NCI-H1417 treated with DMSO at 0.1 percent for 48 hours (cell line): ENCODE measurements around the gene SLC2A3.
"Not testable (repeated sequence)": the region's sequence is repeated elsewhere in the genome, so short reads cannot be mapped to it uniquely, and the experiment has no call there.

Source experiments
- DNase-seq: peaks from one replicate; lab custom pipeline; 2025; lab: John Stamatoyannopoulos, UW

Gene SLC2A3

GRCh38 chr12:7935590-7936581, at the start of gene SLC2A3:
SLC2A3 (minus strand) TSS chr12:7936187; CDS start chr12:7936034, 153 bp downstream.
- no peak for DNase-seq

- no peak for DNase-seq
Measured at GRCh38 chr12:7984900-7985299, 48.9 kb upstream of the SLC2A3 start.

- DNase-seq = not testable (repeated sequence)
Measured at GRCh38 chr12:7983460-7983859, 47.5 kb upstream of the SLC2A3 start.

GRCh38 chr12:7983019-7983418, 47.0 kb upstream of the SLC2A3 start:
- DNase-seq = not testable (repeated sequence)

- DNase-seq = not testable (repeated sequence)
Measured at GRCh38 chr12:7982332-7982735, 46.3 kb upstream of the SLC2A3 start.

- no peak for DNase-seq
Measured at GRCh38 chr12:7981446-7981845, 45.5 kb upstream of the SLC2A3 start.

- not testable (repeated sequence) for DNase-seq
Measured at GRCh38 chr12:7977351-7978124, 41.6 kb upstream of the SLC2A3 start.

- DNase-seq = no peak
Measured at GRCh38 chr12:7973457-7973825, 37.5 kb upstream of the SLC2A3 start.

- no peak for DNase-seq
Measured at GRCh38 chr12:7972734-7973456, 36.9 kb upstream of the SLC2A3 start.

- not testable (repeated sequence) for DNase-seq
Measured at GRCh38 chr12:7972269-7972668, 36.3 kb upstream of the SLC2A3 start.

GRCh38 chr12:7971765-7972164, 35.8 kb upstream of the SLC2A3 start:
- not testable (repeated sequence) for DNase-seq

- DNase-seq = no peak
Measured at GRCh38 chr12:7970475-7971252, 34.7 kb upstream of the SLC2A3 start.

- no peak for DNase-seq
Measured at GRCh38 chr12:7966563-7966962, 30.6 kb upstream of the SLC2A3 start.

- not testable (repeated sequence) for DNase-seq
Measured at GRCh38 chr12:7964669-7965068, 28.7 kb upstream of the SLC2A3 start.

GRCh38 chr12:7961395-7962178, 25.6 kb upstream of the SLC2A3 start:
- no peak for DNase-seq

- no peak for DNase-seq
Measured at GRCh38 chr12:7959701-7960121, 23.7 kb upstream of the SLC2A3 start.

GRCh38 chr12:7959278-7959677, 23.3 kb upstream of the SLC2A3 start:
- DNase-seq = no peak

- DNase-seq = not testable (repeated sequence)
Measured at GRCh38 chr12:7954877-7955276, 18.9 kb upstream of the SLC2A3 start.

- not testable (repeated sequence) for DNase-seq
Measured at GRCh38 chr12:7954418-7954817, 18.4 kb upstream of the SLC2A3 start.

GRCh38 chr12:7953912-7954311, 17.9 kb upstream of the SLC2A3 start:
- not testable (repeated sequence) for DNase-seq
